NOMO-1 treated with dmso at 0.1 percent for 144 hours (cell line): ENCODE results near the gene SLX9.

Experiments used
- DNase-seq: peaks from one replicate; lab custom pipeline; 2025; ENCODE audit not compliant: unreplicated experiment; lab: John Stamatoyannopoulos, UW

SLX9 gene

GRCh38 chr21:44943686-44944550 lies 4.1 kb downstream of the SLX9 start:
- DNase-seq, result no peak

- no peak for DNase-seq
Measured at GRCh38 chr21:44944596-44944995, 4.8 kb downstream of the SLX9 start.

- DNase-seq, result no peak
Measured at GRCh38 chr21:44946254-44947041, 6.6 kb downstream of the SLX9 start.

GRCh38 chr21:44947111-44947929 lies 7.5 kb downstream of the SLX9 start:
- DNase-seq, result no peak

- DNase-seq, result no peak
Measured at GRCh38 chr21:44947930-44948331, 8.1 kb downstream of the SLX9 start.

GRCh38 chr21:44948426-44949120 lies 8.7 kb downstream of the SLX9 start:
- no peak for DNase-seq

- no peak for DNase-seq
Measured at GRCh38 chr21:44949161-44949778, 9.4 kb downstream of the SLX9 start.

GRCh38 chr21:44949779-44950198 lies 10.0 kb downstream of the SLX9 start:
- no peak for DNase-seq

- DNase-seq, result no peak
Measured at GRCh38 chr21:44950351-44950750, 10.5 kb downstream of the SLX9 start.

- DNase-seq, result no peak
Measured at GRCh38 chr21:44951186-44951915, 11.5 kb downstream of the SLX9 start.

- DNase-seq, result no peak
Measured at GRCh38 chr21:44952116-44952928, 12.5 kb downstream of the SLX9 start.

GRCh38 chr21:44952929-44953627 lies 13.2 kb downstream of the SLX9 start:
- DNase-seq, result no peak

- DNase-seq, result no peak
Measured at GRCh38 chr21:44953628-44954021, 13.8 kb downstream of the SLX9 start.

- no peak for DNase-seq
Measured at GRCh38 chr21:44954281-44954771, 14.5 kb downstream of the SLX9 start.

GRCh38 chr21:44955141-44955797 lies 15.4 kb downstream of the SLX9 start:
- DNase-seq, result no peak

- DNase-seq, result no peak
Measured at GRCh38 chr21:44955798-44956175, 16.0 kb downstream of the SLX9 start.

- DNase-seq, result no peak
Measured at GRCh38 chr21:44956356-44957046, 16.7 kb downstream of the SLX9 start.
